GM19395 (cell line): ENCODE data around the gene IGFBP5.

ENCODE experiments used
- ATAC-seq: cut with Tn5 transposase; IDR thresholded peaks from one replicate; pipeline ENCODE4 v1.9.1; 2021; ENCODE audit warnings: mild to moderate bottlenecking, moderate library complexity; ENCODE audit not compliant: unreplicated experiment

The IGFBP5 gene, protein sequence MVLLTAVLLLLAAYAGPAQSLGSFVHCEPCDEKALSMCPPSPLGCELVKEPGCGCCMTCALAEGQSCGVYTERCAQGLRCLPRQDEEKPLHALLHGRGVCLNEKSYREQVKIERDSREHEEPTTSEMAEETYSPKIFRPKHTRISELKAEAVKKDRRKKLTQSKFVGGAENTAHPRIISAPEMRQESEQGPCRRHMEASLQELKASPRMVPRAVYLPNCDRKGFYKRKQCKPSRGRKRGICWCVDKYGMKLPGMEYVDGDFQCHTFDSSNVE

DNA sequence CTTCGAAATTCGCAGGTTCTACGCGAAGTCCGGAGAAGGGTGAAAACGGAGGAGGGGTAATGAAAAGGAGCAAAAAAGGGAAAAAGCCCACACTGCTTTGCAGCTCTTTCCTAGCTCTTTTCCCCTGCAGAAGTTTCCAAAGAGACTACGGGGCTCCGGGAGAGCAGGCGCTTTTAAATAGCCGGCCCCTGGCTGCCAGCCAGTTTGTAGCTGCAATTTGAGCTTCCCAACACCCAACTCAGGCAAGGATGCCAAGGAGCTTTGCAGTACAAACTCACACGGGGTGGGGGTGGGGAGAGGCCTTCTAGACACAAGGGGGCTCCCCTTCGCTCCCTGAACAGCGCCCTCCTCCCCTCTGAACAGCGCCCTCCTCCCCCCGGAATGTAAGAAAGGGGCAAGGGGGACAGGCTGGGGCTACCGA, at the start of gene IGFBP5:
Gene IGFBP5, minus strand, starts transcription at position 149 of the 421 bp plus-strand sequence. CDS start 774 bp downstream, outside the sequence.
- no peak for ATAC-seq

DNA sequence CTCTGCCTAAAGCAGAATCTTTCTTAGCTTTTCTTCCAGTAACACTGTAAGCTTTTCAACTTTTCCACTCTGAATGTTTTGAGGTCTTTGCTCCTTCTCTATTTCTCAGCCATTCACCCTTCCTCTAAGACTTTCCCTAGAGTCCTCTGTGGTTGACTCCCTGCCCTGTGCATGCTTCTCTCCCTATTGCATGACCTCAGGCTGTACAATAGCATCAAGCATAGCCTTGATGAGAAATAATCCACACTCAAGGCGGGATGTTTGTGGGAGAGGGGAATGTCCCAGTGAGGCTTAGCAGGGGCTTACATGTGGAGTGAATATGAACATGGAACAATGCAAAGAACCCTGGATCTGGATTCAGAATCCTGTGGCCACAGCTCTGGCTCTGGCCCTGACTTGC, 48.4 kb upstream of the IGFBP5 start:
- ATAC-seq, result no peak

DNA sequence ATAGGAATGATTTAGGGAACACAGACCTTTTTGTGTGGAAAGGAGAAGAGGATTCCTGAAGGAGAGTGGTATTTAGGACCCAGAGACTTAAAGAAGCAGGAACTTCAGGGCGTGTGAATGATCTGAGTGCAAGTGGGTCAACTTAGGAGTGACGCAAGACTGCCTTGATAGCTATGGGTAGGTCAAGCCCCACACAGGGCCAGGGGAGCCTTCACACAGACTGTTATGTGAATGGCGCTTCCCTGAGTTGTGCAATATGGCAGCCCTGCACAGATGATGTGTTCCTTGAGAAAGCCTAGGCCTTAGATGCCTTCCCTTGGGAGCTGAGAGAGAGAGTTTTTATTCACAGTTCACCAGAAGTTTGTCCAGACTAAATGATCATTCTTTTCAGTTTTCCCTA, 47.1 kb upstream of the IGFBP5 start:
- ATAC-seq, result no peak

DNA sequence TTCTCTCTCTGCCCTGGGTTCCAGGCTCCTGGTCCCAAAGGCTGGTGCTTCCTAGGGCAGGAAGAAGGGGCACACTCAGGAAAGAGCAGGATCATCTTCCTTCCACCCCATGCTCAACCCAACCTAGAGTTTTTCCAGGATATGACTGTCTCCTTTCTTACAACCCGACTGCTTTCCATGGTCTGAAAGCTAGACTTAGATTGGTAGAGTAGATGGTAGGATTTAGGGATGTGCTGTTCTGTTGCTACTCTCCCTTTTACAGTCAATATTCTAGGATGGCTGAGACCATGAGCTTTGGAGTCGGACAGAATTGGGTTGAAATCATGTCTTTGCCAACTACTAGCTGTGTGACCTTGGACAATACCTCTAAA, 45.9 kb upstream of the IGFBP5 start:
- ATAC-seq, result no peak

DNA sequence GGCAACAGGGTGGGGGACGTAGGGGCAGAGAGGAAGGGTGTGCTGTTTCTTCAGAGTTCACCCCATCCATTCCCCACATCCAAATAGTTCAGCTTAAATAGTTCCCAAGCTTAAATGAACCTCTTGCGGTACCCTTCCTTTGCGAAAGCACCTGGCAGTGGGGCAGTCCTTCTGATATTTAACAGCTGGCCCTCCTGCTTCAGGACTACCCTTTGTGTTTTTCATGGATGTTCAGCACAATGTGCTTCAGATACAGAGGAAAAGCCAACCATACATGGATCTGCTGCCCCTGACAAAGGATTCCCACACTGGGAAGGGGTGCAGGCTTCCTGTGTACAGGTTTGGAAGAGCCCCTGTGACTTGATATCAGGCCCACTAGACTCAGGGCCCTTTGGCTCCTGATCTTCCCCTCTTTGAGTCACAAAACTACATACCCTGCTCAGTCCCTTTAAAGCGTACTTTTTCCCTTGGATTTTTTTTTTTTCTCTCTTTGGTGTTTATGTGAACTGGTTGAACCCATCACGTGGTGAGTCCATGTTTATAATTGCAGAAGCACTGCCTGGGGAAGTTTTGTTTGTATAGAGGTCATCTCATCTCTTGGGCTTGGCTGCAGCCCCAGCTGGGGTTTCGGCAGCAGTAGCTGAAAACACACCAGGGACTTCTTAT, 45.3 kb upstream of the IGFBP5 start:
- no peak for ATAC-seq

DNA sequence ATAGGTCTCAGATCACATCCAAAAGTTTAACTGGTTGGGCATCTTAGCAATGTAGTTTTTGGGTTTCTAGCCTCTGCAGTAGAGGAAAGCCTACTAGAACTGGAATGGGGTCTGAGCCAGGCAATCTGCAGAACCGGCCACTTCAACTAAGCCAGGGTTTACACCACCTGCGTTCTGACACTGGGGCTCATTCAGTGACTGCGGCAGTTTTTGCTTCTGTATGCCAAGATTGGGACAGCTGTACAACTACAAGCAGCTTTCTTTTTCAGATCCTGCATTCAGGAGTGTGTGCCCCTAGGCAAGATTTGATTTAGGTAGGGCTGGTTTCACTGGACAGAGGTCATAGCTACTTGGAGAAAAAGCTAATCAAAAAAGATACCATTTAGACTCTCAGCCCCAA, 43.7 kb upstream of the IGFBP5 start:
- ATAC-seq, result no peak

DNA sequence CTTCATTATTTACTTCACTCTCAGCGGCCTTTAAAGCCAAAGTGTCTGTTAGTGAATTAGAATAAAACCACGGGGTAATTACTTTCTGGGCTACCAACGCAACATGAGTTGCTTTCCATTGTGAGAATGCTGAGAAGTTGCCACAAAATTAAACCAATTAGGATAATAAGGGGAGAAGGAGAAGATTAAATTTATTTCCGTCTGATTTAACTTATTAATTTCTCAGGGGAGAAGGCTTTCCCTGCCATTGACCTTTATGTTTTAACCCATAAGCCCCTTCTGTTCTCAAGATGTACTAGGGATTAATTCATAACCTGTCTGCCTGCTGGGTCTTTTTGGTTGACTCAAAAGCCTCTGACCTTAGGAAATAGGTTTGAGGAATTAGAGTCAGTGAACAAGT, 42.3 kb upstream of the IGFBP5 start:
- ATAC-seq, result no peak

DNA sequence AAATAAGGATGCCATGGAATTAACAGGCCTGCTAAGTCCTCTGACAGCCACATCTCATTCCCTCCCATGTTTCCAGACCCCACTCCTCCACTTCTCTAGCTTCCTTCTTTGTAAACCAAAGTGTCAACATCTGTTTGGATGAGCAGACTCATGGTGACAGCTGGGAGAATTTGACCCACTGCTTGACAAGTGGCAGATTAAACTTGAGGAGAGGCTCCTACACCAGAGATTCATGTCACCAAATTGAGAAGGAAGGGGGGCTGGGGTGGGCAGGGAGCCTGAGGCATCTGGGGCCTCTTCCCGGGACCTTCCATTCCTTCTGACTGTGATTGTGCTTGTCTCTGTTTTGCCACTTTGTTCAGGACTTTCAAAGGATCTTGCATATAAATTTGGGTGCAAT, 41.0 kb upstream of the IGFBP5 start:
- ATAC-seq, result no peak

DNA sequence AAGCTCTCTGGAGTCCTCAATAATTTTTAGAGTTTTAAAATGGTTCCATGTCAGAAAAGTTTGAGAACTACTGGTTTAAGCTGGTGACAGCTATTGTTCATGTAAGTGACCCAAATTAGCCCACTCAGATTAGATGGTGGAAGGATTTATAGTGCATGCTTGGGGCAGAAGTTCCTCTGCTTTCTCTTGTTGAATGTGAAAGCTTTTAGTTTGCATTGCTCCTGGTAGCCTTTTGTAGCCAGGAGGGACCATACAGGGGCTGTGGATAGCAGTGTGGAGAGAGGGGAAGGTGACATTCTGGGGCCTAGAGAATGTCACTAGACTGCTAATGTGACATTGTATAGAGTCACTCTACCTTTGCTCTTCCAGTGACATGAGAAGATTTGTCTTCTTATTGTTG, 40.3 kb upstream of the IGFBP5 start:
- ATAC-seq, result no peak

DNA sequence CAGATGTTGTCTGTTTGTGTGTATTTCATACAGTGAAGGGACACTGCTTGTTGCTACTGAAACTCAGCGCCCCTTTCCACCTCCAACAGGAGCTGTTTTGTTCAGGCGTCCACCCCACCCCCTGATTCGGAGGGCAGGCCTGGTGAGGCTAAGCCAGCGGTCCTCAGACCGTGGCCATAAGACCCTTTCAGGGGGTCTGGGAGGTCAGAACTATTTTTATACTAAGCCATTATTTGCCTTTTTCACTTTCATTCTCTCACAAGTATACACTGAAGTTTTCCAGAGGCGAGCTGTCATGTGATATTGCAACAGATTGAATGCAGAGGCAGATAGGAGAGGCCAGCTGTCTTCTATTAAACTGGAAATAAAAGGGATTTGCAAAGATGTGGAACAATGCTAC, 39.7 kb upstream of the IGFBP5 start:
- no peak for ATAC-seq

DNA sequence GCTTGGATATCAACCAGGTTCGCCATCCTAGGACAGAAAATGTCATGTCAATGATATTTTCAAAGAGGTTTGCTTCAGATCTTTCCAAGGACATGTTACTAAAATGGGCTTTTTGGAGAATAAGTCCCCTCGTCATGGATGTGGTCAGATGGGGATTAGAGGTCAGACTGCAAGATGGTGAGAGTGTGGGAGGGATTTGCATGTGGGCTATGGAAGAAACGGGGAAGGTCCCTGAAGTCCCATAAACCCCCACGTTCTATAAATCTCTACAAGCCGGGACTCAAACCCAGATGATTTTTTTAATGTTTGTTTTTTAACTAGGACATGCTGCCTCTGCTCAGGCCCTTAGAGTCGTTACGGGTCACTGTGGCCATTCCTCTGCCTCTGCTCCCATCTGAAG, 37.7 kb upstream of the IGFBP5 start:
- no peak for ATAC-seq

DNA sequence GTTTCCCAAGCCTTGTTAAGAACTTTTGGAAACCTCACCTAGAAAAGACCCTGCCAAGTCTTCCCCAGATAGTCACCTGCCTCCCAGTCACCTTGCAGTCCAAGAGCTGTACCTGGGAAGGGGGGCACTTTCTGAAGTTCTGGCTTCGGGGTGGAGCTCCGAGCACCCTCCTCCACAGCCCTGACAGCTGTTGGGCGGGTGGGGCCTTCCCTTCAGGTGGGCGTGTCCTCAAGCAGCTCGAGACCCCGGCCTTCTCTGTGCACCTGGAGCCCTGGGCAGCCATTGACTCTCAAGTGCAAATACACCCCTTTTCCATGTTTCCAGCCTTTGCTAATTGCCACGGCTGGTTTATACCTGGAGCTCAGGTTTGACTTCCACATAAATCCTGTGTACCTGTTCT, 37.0 kb upstream of the IGFBP5 start:
- ATAC-seq, result no peak

DNA sequence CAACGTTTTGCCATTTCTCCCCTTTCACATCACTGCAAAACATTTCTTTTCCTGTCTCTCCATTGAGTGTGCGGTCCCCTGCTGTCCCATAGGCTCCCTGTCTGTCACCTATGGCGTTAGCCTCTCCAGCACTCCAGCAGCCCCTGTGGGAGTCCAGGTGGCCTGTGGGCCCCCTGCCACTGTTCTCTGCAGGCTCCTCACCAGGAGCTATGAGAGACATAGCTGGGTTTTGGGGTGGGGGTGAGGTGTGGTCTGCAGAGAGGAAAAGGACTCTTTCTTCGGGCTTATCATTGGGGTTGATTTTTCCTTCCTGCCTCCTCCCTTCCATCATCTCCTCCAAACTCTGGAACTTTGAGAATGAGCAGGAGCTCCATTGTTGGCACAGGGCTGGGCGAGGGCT, 36.1 kb upstream of the IGFBP5 start:
- no peak for ATAC-seq

DNA sequence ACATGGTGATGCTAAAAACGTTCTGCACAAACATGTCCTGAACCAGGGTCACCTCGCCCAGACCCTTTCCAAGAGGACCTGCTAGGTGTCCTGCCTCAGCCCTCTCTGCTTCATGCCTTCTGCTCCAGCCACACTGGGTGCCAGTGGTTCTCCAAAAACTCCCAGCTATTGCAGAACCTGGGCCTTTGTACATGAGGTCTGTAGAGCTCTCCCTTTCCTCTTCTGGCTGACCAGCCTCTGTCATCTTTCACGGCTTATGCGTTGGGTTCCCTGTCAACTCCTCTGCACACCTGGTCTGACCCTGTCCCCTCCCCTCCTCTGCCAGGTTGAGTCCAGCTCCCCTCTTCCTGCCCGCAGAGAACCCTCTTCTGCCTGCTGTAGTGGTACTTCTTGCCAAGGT, 35.5 kb upstream of the IGFBP5 start:
- ATAC-seq, result no peak

DNA sequence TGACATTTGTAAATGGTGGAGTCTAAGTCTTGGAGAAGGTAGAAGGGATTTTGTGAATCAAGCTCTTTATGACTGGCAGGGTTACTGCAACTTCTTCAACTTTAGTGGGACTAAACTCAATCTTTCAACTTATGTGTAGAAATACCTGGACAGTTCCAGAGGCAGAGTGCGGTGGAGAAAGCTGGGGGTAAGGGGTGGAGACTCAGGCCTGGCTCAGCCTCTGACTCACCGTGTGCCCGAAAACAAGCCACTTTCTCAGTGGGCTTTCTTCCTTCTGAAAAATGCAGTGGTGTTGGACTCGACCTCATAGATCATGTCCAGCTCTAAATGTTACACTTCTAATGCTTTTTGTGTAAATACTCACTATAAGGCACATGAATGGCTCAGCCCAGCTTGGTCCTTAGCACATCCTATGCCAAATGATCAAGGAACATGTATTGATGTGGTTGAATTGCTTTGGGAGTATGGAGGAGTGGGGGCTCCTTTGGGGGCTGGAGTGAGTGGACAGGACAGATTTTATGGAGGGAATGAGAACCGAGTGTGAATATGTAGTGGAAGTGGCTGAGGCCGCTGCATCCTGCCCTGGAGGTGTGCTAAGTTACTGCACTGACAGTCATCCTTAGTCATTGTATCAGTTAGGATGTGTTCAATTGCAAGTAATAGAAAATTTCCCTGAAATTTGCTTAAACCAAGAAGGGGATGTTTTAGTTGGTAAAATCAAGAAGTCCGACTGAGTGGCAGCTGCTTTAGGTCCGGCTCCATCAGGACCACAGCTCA, 32.2 kb upstream of the IGFBP5 start:
- no peak for ATAC-seq

DNA sequence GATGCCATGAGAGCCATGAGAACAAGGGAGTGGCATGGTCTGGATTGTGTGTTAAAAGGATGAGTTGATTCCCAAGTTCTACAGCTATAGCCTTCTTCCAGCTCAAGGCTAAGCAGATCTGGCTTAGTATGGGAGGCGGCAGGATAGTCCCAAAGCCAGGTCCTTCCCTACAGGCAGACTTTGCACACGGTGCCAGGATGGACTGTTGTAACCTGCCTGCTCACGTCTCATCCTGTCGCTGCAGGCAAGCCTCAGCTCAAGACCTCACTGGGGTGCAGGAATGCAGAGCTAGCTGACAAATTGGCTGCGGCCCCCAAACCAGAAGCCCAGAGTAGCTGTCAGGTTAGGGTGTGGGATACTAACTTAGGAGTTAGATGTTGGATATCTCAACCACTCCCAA, 28.8 kb upstream of the IGFBP5 start:
- no peak for ATAC-seq

DNA sequence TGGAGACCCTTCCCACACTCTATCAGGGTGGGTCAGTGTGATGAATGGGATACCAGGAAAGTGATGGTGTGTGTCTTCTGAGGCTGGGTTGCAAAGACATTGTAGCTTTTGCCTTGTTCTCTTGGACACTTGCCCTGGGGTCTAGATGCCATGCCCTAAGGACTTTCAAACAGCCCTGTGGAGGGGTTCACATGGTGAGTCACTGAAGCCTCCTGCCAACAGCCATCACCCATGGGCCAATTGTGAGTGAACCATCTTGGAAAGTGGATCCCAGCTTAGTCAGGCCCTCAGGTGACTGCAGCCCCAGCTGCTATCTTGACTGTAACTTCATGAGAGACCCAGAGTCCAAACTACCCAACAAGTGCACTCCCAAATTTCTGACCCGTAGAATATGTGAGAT, 25.8 kb upstream of the IGFBP5 start:
- ATAC-seq, result no peak

DNA sequence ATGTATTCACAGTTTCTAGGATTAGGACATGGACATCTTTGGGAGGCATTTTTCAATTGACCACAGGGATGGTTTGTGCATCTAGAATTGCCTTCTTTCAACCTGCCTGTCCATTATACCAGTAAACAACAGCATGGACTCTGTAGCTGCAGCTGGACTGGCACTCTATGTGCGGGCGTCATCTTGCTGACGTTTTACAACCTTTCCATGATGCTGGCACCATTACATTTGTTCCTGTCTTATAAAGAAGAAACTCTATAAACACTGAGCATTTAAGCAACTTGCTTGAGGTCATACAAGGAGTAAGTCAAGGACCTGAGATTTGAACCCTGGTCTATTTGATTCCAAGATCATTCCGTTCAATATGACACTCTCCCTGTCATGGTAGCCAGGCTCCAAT, 25.4 kb upstream of the IGFBP5 start:
- ATAC-seq, result no peak

DNA sequence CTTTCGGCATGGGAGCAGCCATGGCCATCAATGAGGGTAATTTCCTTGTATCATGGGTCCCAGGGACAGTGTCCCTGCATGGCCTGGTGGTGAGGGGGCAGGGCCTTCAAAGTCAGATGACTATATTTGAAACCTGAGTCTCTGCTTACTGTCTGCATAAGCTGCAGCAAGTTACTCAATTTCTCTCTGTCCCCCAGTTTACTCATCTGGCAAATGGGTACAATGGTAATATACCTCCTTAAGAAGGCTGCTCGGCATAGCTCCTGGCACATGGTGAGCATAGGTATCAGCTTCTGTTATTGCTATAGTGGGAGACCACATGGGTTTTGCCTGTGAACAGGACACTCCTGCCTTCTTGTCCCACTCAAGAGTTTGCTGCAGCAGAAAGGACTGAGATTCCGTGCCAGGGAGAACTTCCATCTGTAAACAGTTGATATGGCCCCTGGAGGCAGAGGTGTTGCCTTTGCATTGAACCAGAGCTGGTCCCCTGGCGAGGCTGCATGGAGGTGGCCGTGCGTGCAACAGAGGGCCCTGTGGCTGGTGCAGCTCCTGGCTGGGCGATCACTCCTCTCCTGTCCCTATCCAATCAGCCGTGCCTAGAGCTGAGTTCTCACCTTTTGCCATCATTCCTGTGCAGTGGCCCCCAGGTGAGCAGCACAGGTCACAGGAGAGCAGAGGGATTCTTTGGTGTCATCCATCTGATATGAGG, 22.7 kb upstream of the IGFBP5 start:
- ATAC-seq, result no peak

DNA sequence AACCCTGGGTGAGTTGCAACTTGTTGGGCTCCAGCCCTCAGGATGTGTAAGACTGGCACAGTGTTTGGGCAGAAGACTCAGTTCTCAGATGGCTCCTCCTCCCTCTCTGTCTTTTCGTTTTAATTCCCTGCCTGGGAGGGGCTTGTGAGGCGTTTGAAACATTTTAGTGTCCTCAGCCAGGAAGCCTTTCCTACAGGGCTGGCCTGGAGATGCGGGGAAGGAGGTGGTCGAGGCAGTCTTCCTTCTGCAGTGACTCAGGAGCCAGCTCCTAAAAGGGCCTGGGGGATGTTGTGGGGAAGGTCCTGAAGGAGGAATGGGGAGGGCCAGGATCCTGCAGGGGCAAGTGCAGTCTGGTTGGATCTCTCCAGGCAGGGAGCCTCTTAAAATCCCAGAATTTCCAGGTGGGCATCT, 22.1 kb upstream of the IGFBP5 start:
- no peak for ATAC-seq

DNA sequence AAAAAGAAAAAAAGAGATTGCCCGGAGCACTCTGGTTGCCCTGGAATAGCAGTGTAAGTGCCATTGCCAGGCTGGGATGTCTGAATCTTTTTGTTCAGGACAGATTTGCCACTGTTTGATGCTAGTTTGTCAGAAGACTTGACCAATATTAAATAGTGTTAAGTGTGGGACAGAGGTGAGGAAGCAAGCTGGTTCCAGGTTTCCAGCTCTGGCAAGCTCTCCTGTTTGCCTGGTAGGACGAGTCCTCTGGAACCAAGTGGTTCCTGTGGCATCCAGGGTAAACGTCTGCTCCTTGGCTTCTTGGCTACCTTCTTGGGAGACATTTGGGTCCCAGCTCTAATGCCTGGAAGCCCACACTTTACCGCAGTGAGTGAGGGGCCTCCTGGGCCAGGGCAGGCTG, 20.8 kb upstream of the IGFBP5 start:
- ATAC-seq, result no peak
